Stimulated activated CD4-positive, alpha-beta T cell treated with anti-CD3 and anti-CD28 coated beads, Interleukin-4, amount 100 ng/mL, for 48 hours (primary cell): Measurements from ENCODE around the gene LTV1.
"Not testable (repeated sequence)": the region's sequence is repeated elsewhere in the genome, so short reads cannot be mapped to it uniquely, and the experiment has no call there.

Experiments
- DNase-seq, 2 donors: peaks; one replicate each; pipeline ENCODE4 v3.0.0-alpha.2; 2020; ENCODE audit warnings: low read depth in 2 of 2

LTV1 gene

GRCh38 chr6:143842902-143843676 lies at the start of gene LTV1:
LTV1 (plus strand) TSS chr6:143843338; CDS start chr6:143843478, 140 bp downstream.
- DNase-seq, result peak; percentile 90 to 91

- not testable (repeated sequence) for DNase-seq
Measured at GRCh38 chr6:143796551-143796950, 46.6 kb upstream of the LTV1 start.

- not testable (repeated sequence) for DNase-seq
Measured at GRCh38 chr6:143798487-143798886, 44.7 kb upstream of the LTV1 start.

GRCh38 chr6:143802833-143803565 lies 40.1 kb upstream of the LTV1 start:
- no peak for DNase-seq

- no peak for DNase-seq
Measured at GRCh38 chr6:143803769-143804568, 39.2 kb upstream of the LTV1 start.

- no peak for DNase-seq
Measured at GRCh38 chr6:143804835-143805239, 38.3 kb upstream of the LTV1 start.

GRCh38 chr6:143806282-143807102 lies 36.6 kb upstream of the LTV1 start:
- peak; percentile 73 to 85 for DNase-seq

GRCh38 chr6:143807103-143807772 lies 35.9 kb upstream of the LTV1 start:
- no peak for DNase-seq

GRCh38 chr6:143810745-143811144 lies 32.4 kb upstream of the LTV1 start:
- DNase-seq, result no peak

GRCh38 chr6:143811501-143812157 lies 31.5 kb upstream of the LTV1 start:
- DNase-seq, result no peak

- no peak for DNase-seq
Measured at GRCh38 chr6:143817621-143818020, 25.5 kb upstream of the LTV1 start.

- no peak for DNase-seq
Measured at GRCh38 chr6:143821359-143821758, 21.8 kb upstream of the LTV1 start.

- DNase-seq, result no peak
Measured at GRCh38 chr6:143822584-143823024, 20.5 kb upstream of the LTV1 start.

- no peak for DNase-seq
Measured at GRCh38 chr6:143823548-143823947, 19.6 kb upstream of the LTV1 start.

GRCh38 chr6:143828572-143828971 lies 14.6 kb upstream of the LTV1 start:
- DNase-seq, result no peak

GRCh38 chr6:143836150-143836549 lies 7.0 kb upstream of the LTV1 start:
- no peak for DNase-seq

GRCh38 chr6:143838395-143838794 lies 4.7 kb upstream of the LTV1 start:
- no peak for DNase-seq

- DNase-seq, result no peak
Measured at GRCh38 chr6:143839196-143839595, 3.9 kb upstream of the LTV1 start.

- no peak for DNase-seq
Measured at GRCh38 chr6:143840595-143841265, 2.4 kb upstream of the LTV1 start.

GRCh38 chr6:143842461-143842901 lies 657 bp upstream of the LTV1 start:
- no peak for DNase-seq
